ENCODE measurements around the gene SLC1A5.
"Not testable (repeated sequence)": the region's sequence is repeated elsewhere in the genome, so short reads cannot be mapped to it uniquely, and the experiment has no call there.

Gene SLC1A5

GRCh38 chr19:46772170-46773017 lies 16.0 kb downstream of the SLC1A5 start:
- in situ Hi-C loops (cut with MboI; ENCODE audit: low sequenced_read_pairs), result no loop called here

DNA sequence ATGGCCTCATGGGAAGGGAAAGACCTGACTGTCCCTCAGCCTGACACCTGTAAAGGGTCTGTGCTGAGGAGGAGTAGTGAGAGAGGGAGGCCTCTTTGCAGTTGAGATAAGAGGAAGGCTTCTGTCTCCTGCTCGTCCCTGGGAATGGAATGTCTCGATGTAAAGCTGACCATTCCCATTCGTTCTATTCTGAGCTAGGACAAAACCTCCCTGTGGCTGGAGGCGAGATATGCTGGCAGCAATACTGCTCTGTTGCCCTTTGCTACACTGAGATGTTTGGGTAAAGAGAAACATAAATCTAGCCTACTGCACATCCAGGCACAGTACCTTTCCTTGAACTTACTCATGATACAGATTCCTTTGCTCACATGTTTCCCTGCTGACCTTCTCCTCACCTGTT lies 19.6 kb downstream of the SLC1A5 start:
- in situ Hi-C loops (cut with MboI; ENCODE audit: low sequenced_read_pairs), result not testable (repeated sequence)

- in situ Hi-C loops (cut with MboI; ENCODE audit: low sequenced_read_pairs), result no loop called here
Observed at GRCh38 chr19:46766569-46767317, 21.7 kb downstream of the SLC1A5 start.

DNA sequence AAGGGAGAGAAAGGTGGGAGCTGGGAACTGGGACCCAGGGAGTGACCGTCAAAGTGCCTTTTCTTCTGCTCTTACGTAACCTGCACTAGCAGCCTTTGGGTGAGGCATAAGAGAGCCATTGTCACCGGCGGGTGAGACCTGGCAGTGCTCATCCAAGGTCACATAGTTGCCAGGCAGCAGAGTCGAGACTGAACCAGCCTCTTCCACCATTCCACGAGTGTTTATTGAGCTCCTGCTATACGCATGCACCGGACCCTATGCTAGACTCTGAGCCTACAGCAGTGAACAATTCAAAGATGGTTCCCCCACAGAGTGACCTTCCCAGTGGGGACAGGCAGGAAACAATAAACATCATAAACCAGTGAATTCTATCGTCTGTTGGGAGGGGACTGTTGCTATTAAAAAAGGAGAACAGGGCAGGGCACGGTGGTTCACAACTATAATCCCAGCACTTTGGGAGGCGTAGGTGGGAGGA lies 23.5 kb downstream of the SLC1A5 start:
- in situ Hi-C loops (cut with MboI; ENCODE audit: low sequenced_read_pairs), result no loop called here

DNA sequence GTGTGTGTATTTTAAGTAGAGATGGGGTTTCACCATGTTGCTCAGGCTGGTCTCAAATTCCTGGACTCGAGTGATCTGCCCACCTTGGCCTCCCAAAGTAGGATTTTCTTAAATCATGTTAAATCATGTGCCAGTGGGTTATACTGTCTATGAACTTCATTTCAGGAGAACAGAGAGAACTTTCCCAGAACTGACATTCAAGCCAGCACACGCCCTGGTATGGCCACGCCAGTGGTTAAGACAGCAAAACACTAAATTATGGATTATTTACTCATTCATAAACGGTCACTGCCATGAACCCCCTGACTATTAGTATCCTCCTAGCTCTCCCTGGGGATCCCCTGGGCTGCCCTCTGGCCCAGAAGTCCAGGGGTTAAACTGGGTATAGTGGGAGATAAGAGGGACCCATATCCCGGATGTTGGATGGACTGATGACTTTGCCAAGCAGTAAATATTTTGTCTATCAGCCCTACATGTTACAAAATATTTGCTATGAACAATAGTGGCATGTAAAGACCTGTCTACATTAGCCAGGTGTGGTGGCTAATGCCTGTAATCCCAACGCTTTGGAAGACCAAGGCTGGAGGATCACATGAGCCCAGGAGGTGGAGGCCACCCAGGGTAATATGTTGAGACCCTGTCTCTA lies 26.0 kb downstream of the SLC1A5 start:
- in situ Hi-C loops (cut with MboI; ENCODE audit: low sequenced_read_pairs), result no loop called here

GRCh38 chr19:46761418-46761831 lies 27.0 kb downstream of the SLC1A5 start:
- in situ Hi-C loops (cut with MboI; ENCODE audit: low sequenced_read_pairs), result no loop called here

DNA sequence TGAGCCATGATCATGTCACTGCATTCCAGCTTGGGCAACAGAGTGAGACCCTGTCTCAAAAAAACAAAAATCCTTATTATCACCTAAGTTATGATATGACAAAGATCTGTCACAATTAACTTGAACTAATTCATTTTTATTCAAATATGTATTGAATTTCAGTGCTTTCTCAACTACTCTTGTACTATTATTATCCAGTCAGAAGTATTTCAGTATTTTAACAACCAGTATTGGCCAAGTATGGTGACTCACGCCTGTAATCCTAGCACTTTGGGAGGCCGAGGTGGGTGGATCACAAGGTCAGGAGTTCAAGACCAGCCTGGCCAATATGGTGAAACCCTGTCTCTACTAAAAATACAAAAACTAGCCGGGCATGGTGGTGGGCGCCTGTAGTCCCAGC lies 27.5 kb downstream of the SLC1A5 start:
- in situ Hi-C loops (cut with MboI; ENCODE audit: low sequenced_read_pairs), result not testable (repeated sequence)

GRCh38 chr19:46760363-46760762 lies 28.0 kb downstream of the SLC1A5 start:
- in situ Hi-C loops (cut with MboI; ENCODE audit: low sequenced_read_pairs), result no loop called here

GRCh38 chr19:46759817-46760333 lies 28.5 kb downstream of the SLC1A5 start:
- in situ Hi-C loops (cut with MboI; ENCODE audit: low sequenced_read_pairs), result no loop called here

DNA sequence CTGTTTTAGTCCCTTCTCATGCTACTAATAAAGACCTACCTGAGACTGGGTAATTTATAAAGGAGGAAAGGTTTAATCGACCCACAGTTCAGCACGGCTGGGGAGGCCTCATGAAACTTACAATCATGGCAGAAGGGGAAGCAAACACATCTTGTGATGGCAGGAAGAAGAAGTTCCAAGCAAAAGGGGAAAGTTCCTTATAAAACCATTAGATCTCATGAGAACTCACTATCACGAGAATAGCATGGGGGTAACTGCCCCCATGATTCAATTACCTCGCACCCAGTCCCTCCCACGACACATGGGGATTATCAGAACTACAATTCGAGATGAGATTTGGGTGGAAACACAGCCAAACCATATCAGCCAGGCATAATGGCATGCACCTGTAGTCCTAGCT lies 29.2 kb downstream of the SLC1A5 start:
- in situ Hi-C loops (cut with MboI; ENCODE audit: low sequenced_read_pairs), result no loop called here

GRCh38 chr19:46756544-46756888 lies 31.9 kb downstream of the SLC1A5 start:
- in situ Hi-C loops (cut with MboI; ENCODE audit: low sequenced_read_pairs), result no loop called here

- in situ Hi-C loops (cut with MboI; ENCODE audit: low sequenced_read_pairs), result no loop called here
Observed at GRCh38 chr19:46755853-46756543, 32.4 kb downstream of the SLC1A5 start.

GRCh38 chr19:46755077-46755852 lies 33.1 kb downstream of the SLC1A5 start:
- in situ Hi-C loops (cut with MboI; ENCODE audit: low sequenced_read_pairs), result no loop called here

- in situ Hi-C loops (cut with MboI; ENCODE audit: low sequenced_read_pairs), result loop anchor here (5.0 kb wide), 1 partner anchor 89 kb away; no protein-coding TSS in a partner anchor
Observed at GRCh38 chr19:46753420-46754155, 34.8 kb downstream of the SLC1A5 start.

DNA sequence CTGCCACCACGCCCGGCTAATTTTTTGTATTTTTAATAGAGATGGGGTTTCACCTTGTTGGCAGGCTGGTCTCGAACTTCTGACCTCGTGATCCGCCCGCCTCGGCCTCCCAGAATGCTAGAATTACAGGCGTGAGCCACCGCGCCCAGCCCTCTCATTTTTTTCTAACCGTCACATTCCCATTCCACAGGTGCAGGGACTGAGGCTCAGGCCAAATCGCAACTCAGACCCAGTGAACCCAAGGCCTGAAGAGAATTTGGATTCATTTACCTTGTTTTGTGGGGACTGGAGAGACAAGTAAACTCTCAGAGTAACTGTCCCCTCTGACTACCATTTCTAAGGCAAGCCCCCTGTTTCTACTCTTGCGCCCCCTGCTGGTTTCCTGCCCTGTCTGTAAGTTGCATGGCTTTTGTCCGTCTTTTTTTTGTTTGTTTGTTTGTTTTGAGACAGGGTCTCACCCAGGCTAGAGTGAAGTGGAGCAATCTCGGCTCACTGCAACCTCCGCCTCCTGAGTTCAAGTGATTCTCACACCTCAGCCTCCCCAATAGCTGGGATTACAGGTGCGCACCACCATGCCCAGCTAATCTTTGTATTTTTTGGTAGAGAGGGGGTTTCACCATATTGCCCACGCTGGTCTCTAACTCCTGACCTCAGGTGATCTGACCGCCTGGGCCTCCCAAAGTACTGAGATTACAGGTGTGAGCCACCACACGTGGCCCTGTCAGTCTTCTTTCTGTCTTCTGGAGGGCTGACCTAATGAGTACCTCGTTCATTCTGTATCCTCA lies 39.9 kb downstream of the SLC1A5 start:
- in situ Hi-C loops (cut with MboI; ENCODE audit: low sequenced_read_pairs), result no loop called here

GRCh38 chr19:46746281-46747057 lies 41.9 kb downstream of the SLC1A5 start, which contains the start of gene STRN4:
Gene STRN4, minus strand, starts transcription at chr19:46746450. Its CDS starts 20 bp downstream, at chr19:46746430.
- in situ Hi-C loops (cut with MboI; ENCODE audit: low sequenced_read_pairs), result no loop called here

DNA sequence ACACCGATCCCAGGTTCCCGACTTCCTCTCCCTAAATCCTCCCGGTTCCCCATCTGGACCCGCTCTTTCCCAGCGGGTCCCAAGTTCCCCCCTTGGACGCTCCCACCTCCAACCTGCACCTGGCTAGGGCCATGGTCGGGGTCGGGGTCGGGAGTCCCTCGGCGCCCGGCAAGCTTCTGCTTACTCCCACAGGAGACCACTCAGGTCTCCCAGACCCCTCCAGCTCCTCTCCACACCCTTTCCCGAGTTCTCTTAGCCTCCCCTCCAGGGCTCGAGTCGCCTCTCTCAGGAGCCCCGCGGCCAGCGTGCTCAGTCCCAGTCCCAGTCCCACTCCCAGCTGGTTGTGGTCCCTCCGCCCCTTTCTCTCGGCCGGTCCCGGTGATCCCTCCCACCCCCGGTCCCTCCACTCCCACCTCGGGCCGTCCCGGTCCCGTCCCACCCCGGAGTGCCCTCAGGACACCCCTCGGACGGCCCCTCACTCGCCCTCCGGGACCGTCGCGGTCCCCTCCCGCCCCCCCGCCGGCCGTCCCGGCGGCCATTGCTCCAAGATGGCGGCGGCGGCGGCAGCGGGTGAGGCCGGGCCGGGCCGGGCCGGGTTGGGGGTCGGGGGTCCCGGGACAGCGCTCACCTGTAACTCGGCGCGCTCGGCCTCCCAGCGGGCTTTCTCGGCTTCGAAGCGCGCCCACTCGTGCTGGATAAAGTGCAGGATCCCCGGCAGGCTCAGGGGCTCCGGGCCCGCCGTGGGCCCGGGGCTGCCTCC lies 42.7 kb downstream of the SLC1A5 start, which contains the start of gene FKRP:
Gene FKRP (plus strand): TSS at position 537 of the 760 bp plus-strand sequence. CDS start 9,394 bp downstream, outside the sequence.
- in situ Hi-C loops (cut with MboI; ENCODE audit: low sequenced_read_pairs), result no loop called here
